K562 (cell line): ENCODE measurements around the gene LILRA6. TPM values are rescaled to one million over a fixed set of nuclear protein-coding genes. Genes with fewer than 3 reads are reported as not detected.
A peak's percentile ranks its signal among the peaks of the same experiment; 100 is the strongest.

ENCODE experiments used
- ARID3B ChIP-seq: fragments of 250-450 bp; sonication (Bioruptor Pico); IDR thresholded peaks from 2 replicates; pipeline ENCODE4 v1.4.0; 2020; ENCODE audit warnings: borderline replicate concordance
- BMI1 ChIP-seq: fragments of 150-350 bp; IDR thresholded peaks from 2 replicates; pipeline ENCODE4 v1.6.1; 2014; ENCODE audit warnings: low read length
- E2F1 ChIP-seq: sonication (generic); formaldehyde crosslinking; IDR thresholded peaks from 2 replicates; pipeline ENCODE4 v1.8.1; 2023; ENCODE audit warnings: mild to moderate bottlenecking, missing genetic modification reagents, moderate library complexity
- FOXP4 ChIP-seq: sonication (generic); formaldehyde crosslinking; IDR thresholded peaks from 2 replicates; pipeline ENCODE4 v1.8.0; 2022; ENCODE audit warnings: mild to moderate bottlenecking, missing genetic modification reagents, borderline replicate concordance
- HDGF ChIP-seq: fragments of 450-650 bp; IDR thresholded peaks from 2 replicates; pipeline ENCODE4 v1.6.1; 2016
- JUND ChIP-seq, 2 experiments: IDR thresholded peaks; 2 replicates in 1 of 2; 3 replicates in 1 of 2; pipeline ENCODE4 v1.6.1; 2011; ENCODE audit warnings: borderline replicate concordance in 2 of 2, low read depth in 2 of 2, low read length in 2 of 2, improper control_type of control experiment in 1 of 2, missing biosample characterization in 1 of 2, missing genetic modification characterization in 1 of 2, missing genetic modification reagents in 1 of 2
- NFE2 ChIP-seq: IDR thresholded peaks from 2 replicates; pipeline ENCODE4 v1.6.1; 2014; ENCODE audit warnings: antibody characterized with exemption, low read depth
- NR0B1 ChIP-seq: fragments of 450-650 bp; IDR thresholded peaks from one replicate; pipeline ENCODE4 v1.6.1; 2018; ENCODE audit warnings: mild to moderate bottlenecking, moderate library complexity; ENCODE audit not compliant: partially characterized antibody
- PCBP2 ChIP-seq: fragments of 200-400 bp; formaldehyde crosslinking; IDR thresholded peaks from 2 replicates; pipeline ENCODE4 v1.6.1; 2018; ENCODE audit warnings: low read length, low read depth, mild to moderate bottlenecking, moderate library complexity; ENCODE audit not compliant: poor library complexity, severe bottlenecking
- SP2 ChIP-seq: IDR thresholded peaks from 2 replicates; pipeline ENCODE4 v1.6.1; 2011; ENCODE audit warnings: mild to moderate bottlenecking, low read depth, low read length, moderate library complexity; ENCODE audit not compliant: poor library complexity, severe bottlenecking; ENCODE audit errors: extremely low read depth
- SREBF1 ChIP-seq: fragments of 150-350 bp; IDR thresholded peaks from 2 replicates; pipeline ENCODE4 v1.6.1; 2014; ENCODE audit warnings: antibody characterized with exemption, low read depth, low read length, borderline replicate concordance
- TAF9B ChIP-seq: fragments of 450-650 bp; IDR thresholded peaks from 2 replicates; pipeline ENCODE4 v1.6.1; 2018; ENCODE audit warnings: mild to moderate bottlenecking; ENCODE audit not compliant: partially characterized antibody
- THRAP3 ChIP-seq: fragments of 450-650 bp; IDR thresholded peaks from 2 replicates; pipeline ENCODE4 v1.6.1; 2016; ENCODE audit warnings: mild to moderate bottlenecking, inconsistent platforms, borderline replicate concordance
- ZBTB1 ChIP-seq: sonication (generic); formaldehyde crosslinking; IDR thresholded peaks from 2 replicates; pipeline ENCODE4 v1.8.1; 2023; ENCODE audit warnings: missing genetic modification reagents, low read depth, mild to moderate bottlenecking, borderline replicate concordance
- ZBTB34 ChIP-seq: fragments of 250-450 bp; sonication (Bioruptor Pico); IDR thresholded peaks from 2 replicates; pipeline ENCODE4 v1.8.0; 2021; ENCODE audit warnings: mild to moderate bottlenecking, moderate library complexity
- ZFP1 ChIP-seq: fragments of 450-650 bp; formaldehyde crosslinking; IDR thresholded peaks from 2 replicates; pipeline ENCODE4 v1.4.0; 2020; ENCODE audit warnings: mild to moderate bottlenecking, mixed read lengths
- ZNF174 ChIP-seq: fragments of 250-450 bp; sonication (Bioruptor Pico); IDR thresholded peaks from 2 replicates; pipeline ENCODE4 v1.4.0; 2020; ENCODE audit warnings: mild to moderate bottlenecking
- ZNF589 ChIP-seq: fragments of 200-800 bp; sonication (Bioruptor generic); IDR thresholded peaks from 2 replicates; pipeline ENCODE4 v1.6.1; 2016; ENCODE audit warnings: low read depth, missing genetic modification characterization, missing compliant biosample characterization
- ZNF75A ChIP-seq: fragments of 450-650 bp; formaldehyde crosslinking; IDR thresholded peaks from 2 replicates; pipeline ENCODE4 v1.4.0; 2020; ENCODE audit warnings: mild to moderate bottlenecking
- polyA plus RNA-seq, 8 experiments: library from polyadenylated mRNA; depleted of rRNA in 4 of 8; stranded (reverse) in 5 of 8; unstranded in 3 of 8; fragments of >200 nt; fragmentation: Nextera tagmentation in 2 of 8; fragmentation: Illumina TruSeq in 1 of 8; extraction: Ambion mirVana in 2 of 8; extraction: Trizol in 1 of 8; gene quantifications; 2 replicates each; pipeline versions ENCODE4 v1.2.1 to v1.2.3, GENCODE V29; 2011 to 2014; ENCODE audit warnings: inconsistent platforms in 1 of 8, missing spikeins in 1 of 8
- total RNA-seq, 7 experiments: library from RNA; depleted of rRNA in 6 of 7; stranded (reverse); fragments of >200 nt in 6 of 7; fragmentation: Illumina TruSeq in 2 of 7; extraction: Trizol in 2 of 7; gene quantifications; 2 replicates each; pipeline versions ENCODE4 v1.2.1 to v1.2.3, GENCODE V29; 2011 to 2021; ENCODE audit warnings: low replicate concordance in 1 of 7

Gene LILRA6
- total and polyA plus RNA-seq, 9 of the 15 experiments (the other 6 are each of a cell fraction or from before 2014, with no cell fraction given), result 0.03 TPM; not detected in 8

- no peak for TF ChIP-seq FOXP4 (CRISPR knock-in tag)
- TF ChIP-seq JUND (IDR thresholded peaks at IDR 0.05; ENCODE audit: borderline replicate concordance, low read depth, low read length), result peak; percentile 95
- peak; percentile 91; the same call in 2 of the 3 replicates for TF ChIP-seq JUND (tag; IDR thresholded peaks at IDR 0.05; ENCODE audit: borderline replicate concordance, low read depth, low read length)
- TF ChIP-seq ZNF589 (CRISPR knock-in tag), result 0 out of 2 replicates have a peak, but pooled peaks have one; percentile 19
- no peak for TF ChIP-seq NR0B1
- TF ChIP-seq ZNF75A, result no peak
- no peak for TF ChIP-seq SP2
- TF ChIP-seq HDGF, result no peak
- no peak for TF ChIP-seq ZFP1 (CRISPR knock-in tag)
- TF ChIP-seq NFE2, result no peak
- TF ChIP-seq TAF9B, result no peak
- no peak for TF ChIP-seq PCBP2
- no peak for TF ChIP-seq E2F1 (CRISPR knock-in tag)
- no peak for TF ChIP-seq ZBTB1 (CRISPR knock-in tag)
- TF ChIP-seq THRAP3, result no peak
- no peak for TF ChIP-seq ARID3B
- TF ChIP-seq ZBTB34 (CRISPR knock-in tag), result no peak
- TF ChIP-seq SREBF1, result no peak
- no peak for TF ChIP-seq ZNF174
- TF ChIP-seq BMI1, result no peak
These were observed 54.2 kb downstream of the LILRA6 start (continued) for GRCh38 chr19:54188215-54188871.
